SH-SY5Y (cell line): Measurements from ENCODE around the gene AHSA1.

Source experiments
- GATA2 ChIP-seq: IDR thresholded peaks from 2 replicates; pipeline ENCODE4 v1.6.1; 2011; ENCODE audit warnings: mild to moderate bottlenecking, low read depth, low read length
- GATA3 ChIP-seq: IDR thresholded peaks from 2 replicates; pipeline ENCODE4 v1.6.1; 2011; ENCODE audit warnings: low read depth, mild to moderate bottlenecking, low read length, moderate library complexity

DNA sequence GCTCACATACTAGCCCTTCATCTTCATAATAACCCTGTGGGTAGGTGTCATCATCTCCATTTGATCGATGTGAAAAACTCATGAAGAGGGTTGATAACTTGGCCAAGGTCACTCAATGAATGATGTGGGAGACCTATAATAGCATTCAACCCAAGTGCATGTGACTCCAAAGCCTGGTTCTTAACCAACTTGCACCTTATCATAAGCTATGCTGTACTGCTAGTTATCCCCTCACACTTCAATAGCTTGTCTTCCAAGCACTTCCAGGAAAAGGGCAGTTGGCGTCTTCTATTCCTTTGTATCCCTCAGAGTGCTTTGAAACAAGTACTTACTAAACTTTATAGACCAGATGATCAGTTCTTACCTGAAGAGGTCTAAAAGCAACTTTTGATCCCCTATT lies 15.7 kb upstream of the AHSA1 start:
- no peak for TF ChIP-seq GATA3
- TF ChIP-seq GATA2, result no peak
